KBM-7 (cell line): ENCODE results near the gene SPP2.
A peak's percentile ranks its signal among the peaks of the same experiment; 100 is the strongest.

Source experiments
- DNase-seq: peaks from one replicate; pipeline ENCODE4 v3.0.0-alpha.2; 2015
- in situ Hi-C: fragments of 300-500 bp; cut with MboI; formaldehyde crosslinking; loops from 2 replicates; pipeline ENCODE4 v1.14.3; 2020; ENCODE audit warnings: low sequenced_read_pairs, low pct_unique_long_range_greater_than_20kb, mixed read lengths

Gene SPP2, protein sequence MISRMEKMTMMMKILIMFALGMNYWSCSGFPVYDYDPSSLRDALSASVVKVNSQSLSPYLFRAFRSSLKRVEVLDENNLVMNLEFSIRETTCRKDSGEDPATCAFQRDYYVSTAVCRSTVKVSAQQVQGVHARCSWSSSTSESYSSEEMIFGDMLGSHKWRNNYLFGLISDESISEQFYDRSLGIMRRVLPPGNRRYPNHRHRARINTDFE

GRCh38 chr2:234050455-234051135 is at the start of gene SPP2:
SPP2 (plus strand) TSS chr2:234050702; CDS start chr2:234050787, 85 bp downstream.
- in situ Hi-C loops = no loop called here
- DNase-seq = no peak

- DNase-seq = no peak
- in situ Hi-C loops = no loop called here
Observed at GRCh38 chr2:234001380-234002160, 48.9 kb upstream of the SPP2 start.

DNA sequence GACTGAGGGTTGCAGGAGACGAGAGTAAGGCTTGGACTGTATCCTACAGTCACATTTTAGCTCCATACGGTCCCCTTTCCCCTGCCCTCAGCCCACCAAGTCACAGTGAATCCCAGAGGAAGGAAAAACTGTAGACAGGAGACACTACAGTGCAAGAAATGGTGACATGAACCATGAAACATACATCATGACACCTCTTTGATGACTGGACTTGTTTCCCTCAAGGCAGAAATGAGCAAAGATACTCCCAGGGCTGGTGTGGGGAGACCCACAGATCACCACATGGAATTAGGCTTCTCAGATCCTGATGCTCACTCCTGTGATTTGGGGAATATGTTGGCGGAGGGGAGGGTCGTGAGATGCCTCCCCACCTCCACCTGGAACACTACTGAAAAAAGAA is 48.2 kb upstream of the SPP2 start:
- in situ Hi-C loops = no loop called here
- DNase-seq = no peak

DNA sequence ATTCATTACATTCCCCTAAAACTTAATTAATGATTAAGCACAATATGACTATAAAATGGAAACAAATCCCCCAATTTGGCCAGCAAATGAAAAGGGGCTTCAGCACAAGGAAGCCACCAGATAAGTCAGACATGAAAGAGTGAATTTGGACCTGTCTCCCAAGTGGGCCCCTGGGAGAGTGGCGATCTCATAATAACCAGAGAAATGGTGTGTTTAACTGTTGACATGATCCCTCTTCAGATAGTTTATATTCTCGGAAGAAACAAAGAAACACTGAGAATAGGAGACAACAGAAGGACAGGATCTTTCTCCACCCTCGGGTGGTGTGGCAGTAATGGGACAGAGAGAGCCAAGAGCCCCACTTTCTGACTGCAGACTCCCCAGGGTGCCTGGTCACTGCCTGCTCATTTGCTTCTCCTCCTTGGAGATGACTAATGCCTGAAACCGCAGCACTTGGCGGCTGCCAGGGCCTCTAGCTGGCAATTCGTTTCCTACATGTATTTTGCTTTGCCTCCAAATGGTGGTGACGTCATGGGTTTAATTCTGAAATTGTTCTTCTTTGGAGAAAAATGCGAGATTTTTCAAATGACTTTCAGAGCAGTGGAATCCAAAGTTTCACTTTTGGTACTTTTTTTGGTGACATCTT is 46.4 kb upstream of the SPP2 start:
- in situ Hi-C loops = no loop called here
- DNase-seq = peak; percentile 4

GRCh38 chr2:234005126-234005525 is 45.4 kb upstream of the SPP2 start:
- no peak for DNase-seq
- in situ Hi-C loops = no loop called here

DNA sequence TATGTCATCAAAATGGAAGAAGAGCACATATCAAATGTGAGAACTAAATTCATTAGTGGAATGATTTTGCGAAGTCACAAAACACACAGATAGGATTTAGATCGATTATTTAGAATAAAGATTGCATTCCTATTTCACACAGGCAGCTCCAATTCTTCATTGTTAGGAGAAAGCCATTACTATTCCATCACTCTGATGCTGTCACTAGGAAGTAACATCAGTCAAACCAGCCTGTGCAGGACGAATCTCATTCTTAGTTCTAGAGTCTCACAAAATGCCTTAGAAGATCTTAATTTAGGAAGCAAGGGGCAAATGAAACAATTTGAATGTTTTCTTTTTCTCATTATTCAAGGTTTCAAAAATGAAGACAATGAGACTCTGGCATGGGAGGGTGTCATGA is 44.0 kb upstream of the SPP2 start:
- no peak for DNase-seq

DNA sequence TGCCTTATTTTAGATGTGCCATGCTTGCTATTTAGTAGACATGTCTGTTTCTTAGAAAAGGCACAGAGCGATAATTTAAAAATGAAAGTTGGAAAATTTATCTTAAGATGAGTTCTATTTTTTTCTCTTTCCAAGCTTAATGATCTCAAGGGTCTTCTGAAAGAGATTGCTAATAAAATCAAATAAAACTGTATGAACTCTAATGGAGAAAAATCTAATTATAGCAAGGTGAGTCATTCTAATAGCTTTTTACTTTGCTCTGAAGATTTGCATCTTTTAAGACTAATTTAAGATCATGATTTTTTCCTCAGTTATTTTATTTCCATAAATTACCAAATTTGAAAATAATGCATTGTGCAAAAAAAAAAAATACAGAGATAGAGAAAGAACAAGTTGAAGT is 36.1 kb upstream of the SPP2 start:
- no peak for DNase-seq
- in situ Hi-C loops = no loop called here

More for the DNA sequence above, 44.0 kb upstream of the SPP2 start:
- in situ Hi-C loops = no loop called here

- in situ Hi-C loops = no loop called here
- DNase-seq = no peak
Observed at GRCh38 chr2:234015861-234016260, 34.6 kb upstream of the SPP2 start.

- in situ Hi-C loops = no loop called here
- no peak for DNase-seq
Observed at GRCh38 chr2:234019896-234020295, 30.6 kb upstream of the SPP2 start.

DNA sequence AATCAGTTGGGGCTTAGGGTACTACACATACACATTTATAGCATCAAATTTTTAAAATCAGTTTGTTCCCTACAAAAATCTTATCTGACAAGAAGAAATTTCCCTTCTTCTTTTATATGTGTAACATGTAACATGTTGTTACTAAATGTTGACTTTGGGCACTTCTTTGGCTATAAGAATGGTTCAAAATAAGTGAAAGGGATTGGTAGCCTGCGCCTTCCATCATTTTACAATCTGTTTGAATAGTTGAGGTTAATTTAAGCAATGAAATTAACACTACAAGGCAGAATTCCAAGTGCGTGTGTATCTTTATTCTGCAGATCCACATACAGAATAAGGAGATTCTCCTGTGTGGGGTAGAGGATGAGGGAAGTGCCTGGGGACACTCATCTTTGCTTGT is 30.2 kb upstream of the SPP2 start:
- no peak for DNase-seq
- in situ Hi-C loops = no loop called here

- in situ Hi-C loops = no loop called here
- no peak for DNase-seq
Observed at GRCh38 chr2:234022424-234022823, 28.1 kb upstream of the SPP2 start.

DNA sequence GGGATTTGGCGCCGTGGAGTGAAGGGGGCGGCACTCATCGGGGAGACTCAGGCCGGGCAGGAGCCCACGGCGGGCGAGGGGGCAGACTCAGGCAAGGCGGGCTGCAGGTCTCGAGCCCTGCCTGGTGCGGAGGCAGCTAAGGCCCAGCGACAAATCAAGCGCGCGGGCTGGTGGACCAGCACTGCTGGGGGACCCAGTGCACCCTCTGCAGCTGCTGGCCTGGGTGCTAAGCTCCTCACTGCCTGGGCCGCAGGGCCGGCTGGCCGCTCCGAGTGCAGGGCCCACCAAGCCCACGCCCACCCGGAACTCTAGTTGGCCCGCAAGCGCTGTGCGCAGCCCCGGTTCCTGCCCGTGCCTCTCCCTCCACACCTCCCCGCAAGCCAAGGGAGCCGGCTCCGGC is 26.2 kb upstream of the SPP2 start:
- in situ Hi-C loops = no loop called here
- DNase-seq = no peak

DNA sequence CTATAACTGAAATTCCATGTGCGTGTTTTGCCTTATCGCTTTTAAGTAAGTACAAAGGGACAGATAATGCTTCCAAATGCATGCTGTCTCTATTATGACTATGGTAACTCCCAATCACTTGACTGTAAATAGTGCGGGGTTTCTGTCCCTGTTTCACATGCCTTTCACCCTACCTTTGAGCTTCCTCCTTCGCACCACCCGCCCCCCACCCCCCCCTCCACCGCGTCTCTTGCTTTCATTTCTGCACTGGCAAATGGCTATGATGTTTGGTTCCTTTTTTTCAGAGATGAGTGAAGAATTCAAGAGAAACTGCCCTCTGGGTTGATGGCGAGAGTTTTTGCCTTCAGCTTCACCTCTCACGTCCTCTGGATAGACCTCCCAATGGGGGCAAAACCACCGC is 25.0 kb upstream of the SPP2 start:
- in situ Hi-C loops = no loop called here

DNA sequence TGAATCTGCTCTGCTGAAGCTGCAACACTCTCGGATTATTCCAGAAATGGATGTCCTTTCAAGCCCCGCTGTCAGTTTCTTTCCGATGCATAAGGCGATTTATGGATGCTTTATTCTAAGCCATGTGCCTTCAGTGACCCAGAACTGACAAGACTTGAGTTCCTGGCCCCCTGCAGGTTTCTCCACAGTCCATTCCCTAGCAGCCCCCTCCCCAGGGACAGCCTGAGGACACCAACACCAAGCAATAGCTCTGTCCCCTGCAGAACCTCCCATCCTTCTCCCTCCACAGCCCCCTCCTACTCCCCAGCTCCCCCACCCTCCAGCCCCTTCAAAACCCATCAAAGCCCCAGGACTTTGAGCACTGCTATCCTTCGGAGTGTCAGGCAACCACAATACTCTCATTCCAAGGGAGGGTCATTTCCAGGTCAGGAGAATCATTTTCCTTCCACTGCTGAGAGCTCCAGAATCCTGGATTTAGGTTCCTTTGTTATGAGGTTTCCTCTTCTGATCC is 24.6 kb upstream of the SPP2 start:
- in situ Hi-C loops = no loop called here
- DNase-seq = no peak

More for the DNA sequence above, 25.0 kb upstream of the SPP2 start:
- no peak for DNase-seq

DNA sequence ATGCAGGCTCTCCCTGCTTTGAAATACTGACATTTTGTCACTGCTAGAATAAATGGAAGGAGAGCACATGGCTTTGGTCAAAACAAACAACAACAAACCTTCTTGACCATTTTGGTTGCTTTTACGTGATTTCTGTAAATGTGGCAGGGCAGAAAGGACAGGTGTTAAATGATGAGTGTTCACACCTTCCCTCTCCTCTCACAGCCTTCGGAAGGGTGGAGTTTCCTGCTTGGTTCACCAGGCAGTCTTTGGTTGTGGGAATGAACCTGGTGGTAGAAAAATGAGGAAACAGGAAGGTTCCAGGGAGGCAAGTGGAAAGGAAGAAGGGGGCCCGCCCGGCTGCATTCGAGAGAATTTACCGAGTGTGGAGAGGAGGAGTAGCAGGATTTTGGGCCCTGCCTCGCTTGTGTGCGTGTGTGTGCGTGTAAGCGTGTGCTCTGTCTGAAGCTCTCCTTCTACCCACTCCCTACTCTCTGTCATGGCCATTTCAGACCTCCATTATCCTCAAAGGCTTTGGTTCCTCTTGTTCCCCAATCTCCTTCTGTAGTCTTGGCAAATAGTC is 23.7 kb upstream of the SPP2 start:
- in situ Hi-C loops = no loop called here
- DNase-seq = no peak

- in situ Hi-C loops = no loop called here
- no peak for DNase-seq
Observed at GRCh38 chr2:234027641-234028040, 22.9 kb upstream of the SPP2 start.

GRCh38 chr2:234029150-234029733 is 21.3 kb upstream of the SPP2 start:
- DNase-seq = no peak
- in situ Hi-C loops = no loop called here

DNA sequence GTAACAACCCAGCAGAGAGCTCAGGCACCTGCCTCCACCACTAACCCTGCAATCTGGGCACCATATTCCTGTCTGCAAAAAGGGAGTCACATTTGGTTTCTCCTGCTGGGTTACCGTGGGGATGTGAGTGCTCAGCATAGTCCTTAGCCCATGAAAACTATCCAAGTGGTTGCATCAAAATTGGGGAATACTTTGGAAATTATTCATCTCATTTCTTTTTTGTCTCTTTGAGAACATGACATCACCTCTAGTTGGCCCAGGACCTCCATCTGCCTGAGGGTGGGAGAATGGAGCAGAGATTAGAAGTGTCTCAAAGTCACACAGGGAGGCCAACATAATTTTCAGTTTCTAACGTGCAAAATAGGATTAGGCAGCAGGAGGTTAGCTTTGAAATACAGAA is 19.3 kb upstream of the SPP2 start:
- in situ Hi-C loops = no loop called here
- DNase-seq = no peak

DNA sequence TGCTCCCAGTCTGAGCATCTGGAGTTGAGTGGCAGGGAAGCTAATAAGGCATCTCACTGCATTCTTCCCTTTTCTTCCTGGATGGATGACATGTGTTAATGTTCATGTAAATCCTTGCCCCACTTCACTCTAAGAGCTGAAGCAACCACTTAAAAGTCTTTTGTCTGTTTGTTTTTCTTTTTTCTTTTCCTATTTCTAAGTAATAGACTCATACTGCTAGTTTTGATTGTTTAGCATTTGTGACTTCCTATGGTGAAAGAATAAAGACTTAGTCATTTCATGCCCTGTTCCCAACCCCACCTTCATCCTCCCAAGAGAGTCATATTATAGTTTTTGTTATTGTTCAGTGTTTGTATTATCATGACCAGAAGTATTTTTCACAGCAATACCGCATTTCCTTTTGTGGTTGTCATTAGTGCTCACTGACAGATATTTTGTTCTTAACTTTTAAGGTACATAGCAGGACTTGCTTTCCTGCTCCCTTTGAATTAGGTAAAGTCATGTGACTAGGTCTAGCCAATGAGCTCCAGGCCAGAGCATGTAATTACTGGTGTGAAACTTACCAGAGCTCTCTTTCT is 18.1 kb upstream of the SPP2 start:
- in situ Hi-C loops = no loop called here
- no peak for DNase-seq
